ENCODE measurements around the gene CLIC4. TPM values are rescaled to one million over a fixed set of nuclear protein-coding genes. Genes with fewer than 3 reads are reported as not detected.
"Not testable (repeated sequence)": the region's sequence is repeated elsewhere in the genome, so short reads cannot be mapped to it uniquely, and the experiment has no call there.

Gene CLIC4
- polyA plus RNA-seq, 3 donors: 165 to 169 (median 168) TPM

- no peak for DNase-seq
These were observed 31.5 kb upstream of the CLIC4 start for GRCh38 chr1:24713736-24714135.

- no peak for DNase-seq
These were observed 30.3 kb upstream of the CLIC4 start for GRCh38 chr1:24714859-24715520.

- DNase-seq: no peak
These were observed 29.6 kb upstream of the CLIC4 start for GRCh38 chr1:24715658-24716057.

- DNase-seq: no peak
These were observed 27.2 kb upstream of the CLIC4 start for GRCh38 chr1:24717887-24718650.

GRCh38 chr1:24720152-24720551 lies 25.1 kb upstream of the CLIC4 start:
- no peak for DNase-seq

- DNase-seq: no peak
These were observed 23.7 kb upstream of the CLIC4 start for GRCh38 chr1:24721533-24721932.

- DNase-seq: not testable (repeated sequence)
These were observed 22.9 kb upstream of the CLIC4 start for GRCh38 chr1:24722073-24723035.

GRCh38 chr1:24724345-24725208 lies 20.7 kb upstream of the CLIC4 start:
- no peak for DNase-seq

- no peak for DNase-seq
These were observed 20.0 kb upstream of the CLIC4 start for GRCh38 chr1:24725209-24725651.

- DNase-seq: no peak
These were observed 18.5 kb upstream of the CLIC4 start for GRCh38 chr1:24726741-24727140.

- no peak for DNase-seq
These were observed 17.6 kb upstream of the CLIC4 start for GRCh38 chr1:24727501-24728216.

GRCh38 chr1:24728982-24729381 lies 16.3 kb upstream of the CLIC4 start:
- no peak for DNase-seq

GRCh38 chr1:24732186-24732885 lies 12.9 kb upstream of the CLIC4 start:
- no peak for DNase-seq

- not testable (repeated sequence) for DNase-seq
These were observed 11.9 kb upstream of the CLIC4 start for GRCh38 chr1:24733342-24733741.

- no peak for DNase-seq
These were observed 10.1 kb upstream of the CLIC4 start for GRCh38 chr1:24735156-24735508.

- no peak for DNase-seq
These were observed 9.5 kb upstream of the CLIC4 start for GRCh38 chr1:24735509-24736375.

- no peak for DNase-seq
These were observed 7.7 kb upstream of the CLIC4 start for GRCh38 chr1:24737368-24738117.

GRCh38 chr1:24739241-24739640 lies 6.0 kb upstream of the CLIC4 start:
- DNase-seq: no peak

Measured in renal pelvis (tissue), 4 donors.